ENCODE data around the gene ZNF366.

The ZNF366 gene

GRCh38 chr5:72495410-72495809, 11.8 kb downstream of the ZNF366 start:
- no peak for DNase-seq

- no peak for DNase-seq
Observed at GRCh38 chr5:72494623-72495124, 12.5 kb downstream of the ZNF366 start.

GRCh38 chr5:72489536-72489935, 17.7 kb downstream of the ZNF366 start:
- no peak for DNase-seq

- no peak for DNase-seq
Observed at GRCh38 chr5:72488756-72489155, 18.5 kb downstream of the ZNF366 start.

- no peak for DNase-seq
Observed at GRCh38 chr5:72487177-72487576, 20.0 kb downstream of the ZNF366 start.

- DNase-seq = no peak
Observed at GRCh38 chr5:72486371-72486770, 20.8 kb downstream of the ZNF366 start.

- DNase-seq = no peak
Observed at GRCh38 chr5:72485430-72485974, 21.7 kb downstream of the ZNF366 start.

- DNase-seq = no peak
Observed at GRCh38 chr5:72482046-72482445, 25.2 kb downstream of the ZNF366 start.

- DNase-seq = no peak
Observed at GRCh38 chr5:72480841-72481240, 26.4 kb downstream of the ZNF366 start.

GRCh38 chr5:72479921-72480320, 27.3 kb downstream of the ZNF366 start:
- no peak for DNase-seq

- peak in 6 of 51 donors; percentile 7 to 23 (median 10) for DNase-seq
Observed at GRCh38 chr5:72478684-72479083, 28.5 kb downstream of the ZNF366 start.

GRCh38 chr5:72478276-72478675, 28.9 kb downstream of the ZNF366 start:
- no peak for DNase-seq

GRCh38 chr5:72477644-72478043, 29.6 kb downstream of the ZNF366 start:
- DNase-seq = no peak

- no peak for DNase-seq
Observed at GRCh38 chr5:72477176-72477575, 30.0 kb downstream of the ZNF366 start.

- DNase-seq = no peak
Observed at GRCh38 chr5:72476721-72477120, 30.5 kb downstream of the ZNF366 start.

- DNase-seq = no peak
Observed at GRCh38 chr5:72476275-72476674, 30.9 kb downstream of the ZNF366 start.

GRCh38 chr5:72474516-72474915, 32.7 kb downstream of the ZNF366 start:
- no peak for DNase-seq

- DNase-seq = no peak
Observed at GRCh38 chr5:72474046-72474500, 33.1 kb downstream of the ZNF366 start.

- DNase-seq = no peak
Observed at GRCh38 chr5:72472666-72473422, 34.4 kb downstream of the ZNF366 start.

- no peak for DNase-seq
Observed at GRCh38 chr5:72472031-72472430, 35.2 kb downstream of the ZNF366 start.

GRCh38 chr5:72470826-72471225, 36.4 kb downstream of the ZNF366 start:
- DNase-seq = no peak

GRCh38 chr5:72468606-72469005, 38.6 kb downstream of the ZNF366 start:
- no peak for DNase-seq

- DNase-seq = no peak
Observed at GRCh38 chr5:72468024-72468423, 39.2 kb downstream of the ZNF366 start.
